ENCODE measurements around the gene INTS3. TPM values are rescaled to one million over a fixed set of nuclear protein-coding genes. Genes with fewer than 3 reads are reported as not detected.

INTS3 gene
- total and polyA plus RNA-seq, 10 of the 15 experiments (the other 5 are each of a cell fraction or from before 2014, with no cell fraction given), result 12.6 to 87.4 (median 30.8) TPM

GRCh38 chr1:153783233-153784190 is 55.7 kb downstream of the INTS3 start:
- in situ Hi-C loops (cut with MboI) (no loop called here), intact Hi-C loops (cut with micrococcal nuclease; ENCODE audit: unreplicated experiment) (no loop called here)
- SMC1A ChIA-PET (ENCODE audit: uncharacterized antibody, unreplicated experiment), result interaction anchor here (0.6 to 1.0 kb wide), 2 partner anchors 45 to 150 kb away, joined by 3 read pairs; no protein-coding TSS in a partner anchor
- CTCF ChIA-PET, result interaction anchor here (0.7 to 1.4 kb wide), 3 partner anchors 9 to 204 kb away, joined by 3 to 5 read pairs (median 4); partner anchors contain the start of gene SLC39A1
- ATAC-seq, result peak; percentile 97
- under 1% methylated on average over 60 of the region's 61 CpGs for WGBS (ENCODE audit: insufficient coverage, insufficient replicate concordance, low lambda C conversion rate, missing lambda C conversion rate)
- Histone ChIP-seq H2AFZ (ENCODE audit: control insufficient read depth, low read depth, low read length) (peak overlapping the region; percentile 86), H3K9me3 (replicated peaks; ENCODE audit: control insufficient read depth, insufficient read depth, low read length) (no peaks in the 10 kb centered on the region), H3K4me2 (ENCODE audit: control insufficient read depth, insufficient read depth) (peak overlapping the region; percentile 58), H3K27ac (ENCODE audit: control insufficient read depth, insufficient read depth) (peak overlapping the region; percentile 91), H3K27me3 (replicated peaks in 1 of 2; ENCODE audit: control insufficient read depth in 2 of 2, insufficient read depth in 2 of 2, low read length in 1 of 2) (no peaks in the 10 kb centered on the region), H3K4me1 (ENCODE audit: control insufficient read depth, insufficient read depth, low read length) (peaks cover 21% of the 10 kb centered on the region), H4K20me1 (ENCODE audit: control insufficient read depth, insufficient read depth) (no peaks in the 10 kb centered on the region), H3K79me2 (ENCODE audit: control insufficient read depth, insufficient read depth, low read length) (no peaks in the 10 kb centered on the region), H3K4me3 (peak overlapping the region; percentile 79), H3K36me3 (ENCODE audit: control insufficient read depth in 2 of 2, insufficient read depth in 2 of 2, low read length in 1 of 2) (no peaks in the 10 kb centered on the region), H3K9ac (ENCODE audit: control insufficient read depth, insufficient read depth, low read length) (peak overlapping the region; percentile 80)
- DNase-seq (ENCODE audit: low read depth, low spot score), result peak; percentile 67
- RAD21 ChIA-PET (ENCODE audit: unreplicated experiment), result interaction anchor here (0.6 to 1.0 kb wide), 3 partner anchors 22 to 203 kb away, joined by 3 read pairs; partner anchors contain the start of gene INTS3
- FAIRE-seq, result peak; percentile 94
- TSS peak; percentile 99 for BruUV-seq (replicated peaks)
- POLR2A ChIA-PET, result interaction anchor here (0.6 to 1.4 kb wide), 10 partner anchors 10 to 1370 kb away, joined by 3 to 5 read pairs (median 3); partner anchors contain the start of gene CHTOP
- TF ChIP-seq POLR2AphosphoS5 (IDR thresholded peaks at IDR 0.05; ENCODE audit: low read length), result peak; percentile 90
- peak; percentile 93 for TF ChIP-seq POLR2A (IDR thresholded peaks at IDR 0.05; ENCODE audit: low read depth, low read length)
- 0 out of 2 replicates have a peak, but pooled peaks have one; percentile 33 for TF ChIP-seq ZBTB33 (IDR thresholded peaks at IDR 0.05)
- 0 out of 2 replicates have a peak, but pooled peaks have one; percentile 21 for TF ChIP-seq CBFB (IDR thresholded peaks at IDR 0.05; ENCODE audit: low read depth)
- no peak; the same call in 1 of the 2 replicates for TF ChIP-seq SMARCA5 (IDR thresholded peaks at IDR 0.05)
- no peak for TF ChIP-seq NFYB (IDR thresholded peaks at IDR 0.05; ENCODE audit: insufficient read depth, low read depth, low read length)
- TF ChIP-seq TCF3 (IDR thresholded peaks at IDR 0.05; ENCODE audit: borderline replicate concordance, insufficient read depth, low read depth, low read length), result no peak
- TF ChIP-seq, protein P1, sequence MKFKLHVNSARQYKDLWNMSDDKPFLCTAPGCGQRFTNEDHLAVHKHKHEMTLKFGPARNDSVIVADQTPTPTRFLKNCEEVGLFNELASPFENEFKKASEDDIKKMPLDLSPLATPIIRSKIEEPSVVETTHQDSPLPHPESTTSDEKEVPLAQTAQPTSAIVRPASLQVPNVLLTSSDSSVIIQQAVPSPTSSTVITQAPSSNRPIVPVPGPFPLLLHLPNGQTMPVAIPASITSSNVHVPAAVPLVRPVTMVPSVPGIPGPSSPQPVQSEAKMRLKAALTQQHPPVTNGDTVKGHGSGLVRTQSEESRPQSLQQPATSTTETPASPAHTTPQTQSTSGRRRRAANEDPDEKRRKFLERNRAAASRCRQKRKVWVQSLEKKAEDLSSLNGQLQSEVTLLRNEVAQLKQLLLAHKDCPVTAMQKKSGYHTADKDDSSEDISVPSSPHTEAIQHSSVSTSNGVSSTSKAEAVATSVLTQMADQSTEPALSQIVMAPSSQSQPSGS (IDR thresholded peaks at IDR 0.05; ENCODE audit: low read length), result no peak
- TF ChIP-seq ZNF24 (IDR thresholded peaks at IDR 0.05), result 0 out of 2 replicates have a peak, but pooled peaks have one; percentile 4
- TF ChIP-seq NRF1 (conservative IDR thresholded peaks at IDR 0.05; ENCODE audit: low read depth, low read length), result peak; percentile 72
- TF ChIP-seq, protein P2, sequence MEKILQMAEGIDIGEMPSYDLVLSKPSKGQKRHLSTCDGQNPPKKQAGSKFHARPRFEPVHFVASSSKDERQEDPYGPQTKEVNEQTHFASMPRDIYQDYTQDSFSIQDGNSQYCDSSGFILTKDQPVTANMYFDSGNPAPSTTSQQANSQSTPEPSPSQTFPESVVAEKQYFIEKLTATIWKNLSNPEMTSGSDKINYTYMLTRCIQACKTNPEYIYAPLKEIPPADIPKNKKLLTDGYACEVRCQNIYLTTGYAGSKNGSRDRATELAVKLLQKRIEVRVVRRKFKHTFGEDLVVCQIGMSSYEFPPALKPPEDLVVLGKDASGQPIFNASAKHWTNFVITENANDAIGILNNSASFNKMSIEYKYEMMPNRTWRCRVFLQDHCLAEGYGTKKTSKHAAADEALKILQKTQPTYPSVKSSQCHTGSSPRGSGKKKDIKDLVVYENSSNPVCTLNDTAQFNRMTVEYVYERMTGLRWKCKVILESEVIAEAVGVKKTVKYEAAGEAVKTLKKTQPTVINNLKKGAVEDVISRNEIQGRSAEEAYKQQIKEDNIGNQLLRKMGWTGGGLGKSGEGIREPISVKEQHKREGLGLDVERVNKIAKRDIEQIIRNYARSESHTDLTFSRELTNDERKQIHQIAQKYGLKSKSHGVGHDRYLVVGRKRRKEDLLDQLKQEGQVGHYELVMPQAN (conservative IDR thresholded peaks at IDR 0.05), result peak; percentile 43; the same call in 1 of the 2 replicates
- TF ChIP-seq FOS (IDR thresholded peaks at IDR 0.05; ENCODE audit: borderline replicate concordance, extremely low read depth, insufficient read length), result no peak

Measured in GM12878 (cell line).